NCI-H1930 (cell line): ENCODE measurements around the gene SERPINA5.

Source experiments
- DNase-seq, 2 experiments: peaks; one replicate each; lab custom pipeline; 2025; lab: John Stamatoyannopoulos, UW

SERPINA5 gene

DNA sequence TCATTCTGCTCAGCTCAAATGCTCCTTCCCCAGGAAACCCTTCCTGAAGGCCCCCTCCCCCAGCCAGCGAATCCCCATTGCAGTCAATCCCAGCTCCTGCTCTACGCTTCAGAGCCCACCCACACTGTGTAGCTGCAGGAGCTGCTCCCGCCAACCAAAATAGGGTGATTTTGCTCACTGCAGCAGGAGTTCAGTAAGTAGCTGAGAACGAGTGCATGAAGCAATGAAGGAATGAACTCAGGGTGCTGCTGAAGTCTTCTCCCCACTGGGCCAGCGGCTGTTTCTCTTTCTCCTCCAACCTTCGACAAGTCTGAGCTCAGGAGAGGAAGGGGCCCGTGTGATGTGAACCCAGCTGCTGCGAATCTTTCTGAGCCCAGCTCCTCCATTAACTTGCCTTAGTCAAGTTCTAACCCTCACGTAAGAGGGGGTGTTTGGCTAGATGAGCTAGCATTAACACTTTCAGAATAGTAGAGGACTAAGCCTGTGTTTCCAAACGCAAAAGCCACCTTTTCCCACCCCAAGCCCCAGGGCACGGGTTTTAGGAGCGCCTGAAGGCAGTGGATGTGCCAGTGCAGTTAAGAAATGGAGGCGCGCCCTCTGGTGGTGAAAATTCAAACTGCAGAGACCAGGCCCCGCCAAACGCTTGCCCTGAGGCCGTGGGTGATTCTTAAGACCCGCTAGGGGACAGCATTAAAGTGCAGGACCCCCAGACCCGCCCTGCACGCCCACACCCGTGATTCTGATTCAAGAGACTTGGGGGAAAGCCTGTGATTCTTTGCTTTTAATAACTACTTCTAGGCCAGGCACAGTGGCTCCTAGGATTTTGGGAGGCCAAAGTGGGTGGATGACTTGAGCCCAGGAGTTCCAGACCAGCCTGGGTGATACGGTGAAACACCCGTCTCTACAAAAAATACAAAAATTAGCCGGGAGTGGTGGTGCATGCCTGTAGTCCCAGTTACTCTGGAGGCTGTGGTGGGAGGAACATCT, 31.9 kb upstream of the SERPINA5 start:
- DNase-seq: peak in 1 of 2 experiments; percentile 33

DNA sequence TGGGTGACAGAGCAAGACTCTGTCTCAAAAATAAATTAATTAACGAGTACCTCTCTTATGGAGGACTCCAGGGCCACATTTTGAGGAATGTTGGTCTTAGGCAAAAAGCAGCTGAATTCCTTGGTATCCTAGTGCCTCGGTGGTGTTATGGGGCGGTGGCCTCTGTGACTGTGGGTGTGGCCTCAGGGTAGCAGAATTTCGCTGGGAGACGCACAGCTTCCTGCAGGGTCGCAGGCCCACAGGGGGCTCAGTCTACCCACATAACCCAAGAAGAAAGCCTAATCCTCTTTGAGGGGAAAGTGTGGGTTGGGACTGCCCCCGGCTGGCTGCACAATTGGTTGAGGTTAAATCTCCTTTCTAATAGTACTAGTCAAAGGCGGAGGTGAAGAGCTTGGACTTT, 31.2 kb upstream of the SERPINA5 start:
- DNase-seq: no peak

DNA sequence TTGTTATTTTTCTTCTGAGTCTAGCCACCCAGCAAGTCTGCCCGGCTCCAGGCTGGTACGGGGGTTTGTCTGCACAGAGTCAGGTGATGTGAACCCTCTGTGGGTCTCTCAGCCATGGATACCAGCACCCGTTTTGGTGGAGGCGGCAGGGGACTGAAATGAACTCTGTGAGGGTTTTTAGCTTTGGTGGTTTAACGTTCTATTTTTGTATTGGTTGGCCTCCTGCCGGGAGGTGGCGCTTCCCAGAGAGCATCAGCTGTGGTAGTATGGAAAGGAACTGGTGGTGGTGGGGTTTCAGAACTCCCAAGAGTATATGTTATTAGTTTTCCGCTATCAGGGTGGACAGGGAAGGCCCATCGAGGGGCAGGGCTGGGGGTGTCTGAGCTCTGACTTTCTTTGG, 25.2 kb upstream of the SERPINA5 start:
- no peak for DNase-seq

DNA sequence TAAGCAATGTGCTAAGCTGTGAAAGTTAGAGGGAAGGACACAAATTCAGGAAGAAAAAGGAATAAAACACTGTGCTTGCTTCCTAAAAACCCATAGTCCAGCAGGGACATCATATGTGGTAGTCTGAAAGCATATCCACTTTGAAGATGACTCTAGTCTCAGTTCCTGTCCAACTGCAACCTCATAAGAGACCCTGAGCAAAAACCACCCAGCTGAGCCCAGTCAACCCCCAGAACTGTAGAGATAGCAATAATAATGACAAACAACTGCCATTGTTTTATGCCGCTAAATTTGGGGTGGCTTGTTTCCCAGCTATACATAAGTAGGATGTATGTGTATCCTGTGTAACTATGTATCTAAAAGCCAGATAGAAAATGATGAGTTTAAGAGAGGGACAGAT, 23.9 kb upstream of the SERPINA5 start:
- DNase-seq: no peak

DNA sequence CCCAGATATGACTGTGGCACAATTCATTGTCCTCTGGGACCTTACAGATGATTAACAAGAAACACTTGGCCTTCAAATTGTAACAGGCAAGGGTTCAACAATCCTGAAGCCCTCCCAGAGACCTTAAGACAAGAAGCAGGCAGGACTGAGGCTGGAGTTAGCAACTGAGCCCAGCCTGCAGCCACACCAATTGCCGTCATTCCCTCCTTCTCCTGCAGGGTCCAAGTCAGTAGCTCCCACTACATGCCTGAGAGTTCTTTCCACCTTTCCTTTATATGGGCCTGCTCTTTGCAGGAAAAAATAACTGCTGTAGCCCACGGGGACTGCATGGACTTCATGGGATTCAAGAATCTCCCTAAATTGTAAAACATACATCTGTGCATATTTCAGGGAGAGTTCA, 22.4 kb upstream of the SERPINA5 start:
- DNase-seq: no peak

DNA sequence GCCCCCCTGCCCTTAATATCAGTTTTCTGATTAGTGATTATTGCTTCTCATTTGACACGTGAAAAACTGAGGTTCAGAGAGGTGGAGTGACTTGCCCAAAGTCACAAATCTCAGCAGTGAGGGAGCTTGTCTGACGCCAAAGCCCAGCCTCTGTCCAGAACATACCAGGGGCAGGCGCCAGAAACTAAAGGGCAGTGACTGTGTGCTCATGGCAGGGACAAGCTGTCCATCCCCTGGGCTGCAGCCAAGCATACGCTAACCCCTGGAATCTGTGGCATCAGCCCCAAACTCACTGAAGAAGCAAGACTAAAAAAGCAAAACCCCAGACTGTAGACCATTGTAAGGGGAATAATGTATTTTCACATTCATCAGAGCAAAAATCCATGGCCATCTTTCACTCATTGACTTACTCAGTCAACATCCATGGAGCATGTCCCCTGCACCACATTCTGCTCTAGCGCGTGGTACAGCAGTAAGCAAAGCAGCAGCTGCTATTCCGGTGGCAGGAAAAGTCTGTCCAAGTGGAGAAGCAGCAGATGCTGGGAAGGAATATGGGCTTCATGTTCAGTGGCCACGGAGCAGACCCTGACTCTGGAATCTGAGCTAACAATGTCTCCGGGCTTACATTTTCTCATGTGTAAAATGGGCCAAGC, 21.5 kb upstream of the SERPINA5 start:
- DNase-seq: no peak

DNA sequence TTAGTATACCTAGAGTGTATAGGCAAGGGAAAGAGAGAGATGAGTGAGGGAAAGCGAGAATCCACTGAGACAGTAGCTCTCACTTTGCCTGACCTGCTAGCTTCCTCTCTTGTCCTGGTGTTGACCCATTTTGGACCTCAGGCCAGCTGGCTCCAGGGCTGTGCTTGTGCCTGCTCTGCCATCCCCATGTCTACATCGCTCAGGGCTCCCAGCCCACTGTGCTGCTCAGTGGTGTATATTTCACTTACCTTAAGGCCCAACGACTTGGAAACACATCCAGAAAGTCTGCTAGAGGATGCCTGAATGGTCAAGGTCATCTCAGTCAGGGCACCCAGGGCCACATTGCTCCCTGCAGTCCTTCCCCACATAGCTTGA, 20.9 kb upstream of the SERPINA5 start:
- no peak for DNase-seq

DNA sequence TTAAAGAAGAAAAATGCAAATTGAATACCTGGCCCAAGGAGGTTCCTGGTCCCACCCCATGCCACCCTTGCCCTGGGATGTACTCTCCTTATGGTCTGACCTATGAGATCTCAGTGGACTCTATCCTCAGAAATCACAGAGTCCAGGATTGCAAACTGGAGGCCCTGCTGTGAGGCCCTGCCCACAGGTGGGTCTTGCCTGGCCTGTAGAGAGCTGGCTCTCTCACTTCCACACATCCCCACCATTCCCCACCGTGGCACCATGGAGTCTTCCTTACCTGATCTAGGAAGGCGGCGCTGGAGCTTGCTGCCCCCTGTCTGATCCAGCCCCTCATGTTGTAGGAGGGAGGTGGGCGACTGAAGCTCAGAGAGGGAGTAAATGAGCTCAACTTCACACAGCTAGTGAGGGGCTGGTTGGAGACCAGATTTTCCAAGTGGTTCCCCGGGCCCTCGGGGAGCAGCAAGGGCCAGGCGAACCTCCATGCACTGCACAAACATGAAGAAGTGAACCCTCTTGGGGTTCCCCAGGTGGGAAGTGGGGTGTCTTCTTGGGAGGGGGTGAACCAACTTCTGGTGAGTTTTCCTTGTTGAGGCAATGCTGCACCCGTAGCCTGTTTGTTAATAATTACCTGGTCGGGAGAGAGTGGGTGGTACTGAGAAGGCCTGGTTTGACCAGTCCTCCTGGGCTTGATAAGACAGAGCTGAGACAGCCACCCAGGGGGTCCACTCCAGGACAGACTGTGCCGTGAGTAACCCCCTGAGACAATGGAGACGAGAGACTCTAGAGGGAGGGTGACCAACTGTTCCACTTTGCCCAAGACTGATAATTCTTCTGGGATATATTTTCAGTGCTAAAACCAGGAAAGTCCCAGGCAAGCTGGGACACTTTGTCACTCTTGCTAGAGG, 20.2 kb upstream of the SERPINA5 start, which contains the start of gene SERPINA4:
Gene SERPINA4, plus strand, starts transcription at position 692 of the 905 bp plus-strand sequence. CDS start 2,041 bp downstream, outside the sequence.
- DNase-seq: no peak

DNA sequence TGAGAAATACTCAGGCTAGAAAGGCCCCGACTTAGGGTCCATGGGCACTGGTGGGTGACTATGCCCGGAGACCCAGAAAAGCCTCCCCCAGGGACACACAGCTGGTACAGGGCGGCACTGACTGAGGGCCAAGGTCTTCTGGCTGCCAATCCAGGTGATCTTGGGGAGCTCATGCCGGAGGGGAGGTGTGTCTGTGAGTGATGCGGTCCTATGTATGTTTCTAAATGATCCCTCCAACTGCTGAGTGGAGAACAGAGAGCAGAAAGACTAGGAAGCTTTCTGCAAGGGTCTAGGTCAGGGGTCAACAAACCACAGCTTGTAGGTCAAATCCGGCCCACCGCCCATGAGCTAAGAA, 19.6 kb upstream of the SERPINA5 start:
- DNase-seq: no peak

DNA sequence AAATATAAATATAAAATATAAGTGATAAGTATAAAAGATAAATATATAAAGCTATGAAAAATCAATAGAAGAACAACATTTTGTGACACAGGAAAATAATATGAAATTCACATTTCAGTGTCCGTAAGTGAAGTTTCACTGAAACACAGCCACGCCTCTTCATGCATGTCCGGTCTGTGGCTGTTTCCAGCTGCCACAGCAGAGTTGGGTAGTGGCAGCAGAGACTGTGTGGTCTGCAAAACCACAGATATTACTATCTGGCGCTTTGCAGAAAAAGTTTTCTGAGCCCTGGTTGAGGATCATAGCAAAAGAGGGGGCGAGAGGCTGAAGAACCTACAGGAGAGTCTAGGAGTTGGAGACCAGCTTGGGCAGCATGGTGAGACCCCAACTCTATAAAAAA, 19.2 kb upstream of the SERPINA5 start:
- no peak for DNase-seq

DNA sequence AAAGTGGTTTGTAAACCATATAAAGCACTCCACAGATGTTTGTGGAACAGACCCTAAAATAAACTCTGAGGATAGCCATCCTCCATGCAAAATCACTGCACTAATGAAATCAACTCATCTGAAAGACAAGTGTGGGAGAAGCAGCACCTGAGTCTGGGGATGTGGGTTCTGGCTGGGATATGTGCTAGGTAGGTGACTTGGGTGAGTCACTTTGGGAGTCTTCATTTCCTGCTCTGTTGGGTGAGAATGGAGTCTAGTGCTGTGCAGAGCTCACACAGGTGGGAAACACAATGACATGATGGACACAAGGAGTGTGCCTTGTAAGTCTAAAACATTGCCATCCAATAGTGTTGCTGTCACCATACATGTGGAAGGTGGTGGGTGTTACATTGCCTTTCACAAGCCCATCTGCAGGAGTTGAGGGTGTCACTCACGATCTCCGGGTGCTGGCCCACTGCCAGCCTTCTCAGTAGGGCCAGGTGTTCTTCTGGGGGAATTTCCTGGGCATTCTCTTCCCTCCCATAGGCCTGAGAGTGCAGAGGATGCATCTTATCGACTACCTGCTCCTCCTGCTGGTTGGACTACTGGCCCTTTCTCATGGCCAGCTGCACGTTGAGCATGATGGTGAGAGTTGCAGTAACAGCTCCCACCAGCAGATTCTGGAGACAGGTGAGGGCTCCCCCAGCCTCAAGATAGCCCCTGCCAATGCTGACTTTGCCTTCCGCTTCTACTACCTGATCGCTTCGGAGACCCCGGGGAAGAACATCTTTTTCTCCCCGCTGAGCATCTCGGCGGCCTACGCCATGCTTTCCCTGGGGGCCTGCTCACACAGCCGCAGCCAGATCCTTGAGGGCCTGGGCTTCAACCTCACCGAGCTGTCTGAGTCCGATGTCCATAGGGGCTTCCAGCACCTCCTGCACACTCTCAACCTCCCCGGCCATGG, 18.0 kb upstream of the SERPINA5 start:
- DNase-seq: no peak

DNA sequence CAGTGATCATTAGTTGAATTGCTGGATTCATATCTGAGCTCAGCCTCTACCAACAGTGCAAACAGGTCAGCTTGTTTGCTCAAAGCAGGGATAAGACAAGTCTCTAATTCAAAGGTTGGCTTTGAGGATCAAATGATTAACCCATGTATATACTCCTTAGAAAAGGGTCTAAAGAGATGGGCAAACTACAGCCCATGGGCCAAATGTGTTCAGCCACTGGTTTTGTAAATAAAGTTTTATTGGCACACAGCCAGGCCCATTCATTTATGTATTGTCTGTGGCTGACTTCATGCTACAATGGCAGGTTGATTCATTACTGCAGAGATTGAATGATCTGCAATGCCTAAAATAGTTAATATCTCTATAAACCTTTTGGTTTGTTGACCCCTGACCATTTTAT, 16.8 kb upstream of the SERPINA5 start:
- no peak for DNase-seq

DNA sequence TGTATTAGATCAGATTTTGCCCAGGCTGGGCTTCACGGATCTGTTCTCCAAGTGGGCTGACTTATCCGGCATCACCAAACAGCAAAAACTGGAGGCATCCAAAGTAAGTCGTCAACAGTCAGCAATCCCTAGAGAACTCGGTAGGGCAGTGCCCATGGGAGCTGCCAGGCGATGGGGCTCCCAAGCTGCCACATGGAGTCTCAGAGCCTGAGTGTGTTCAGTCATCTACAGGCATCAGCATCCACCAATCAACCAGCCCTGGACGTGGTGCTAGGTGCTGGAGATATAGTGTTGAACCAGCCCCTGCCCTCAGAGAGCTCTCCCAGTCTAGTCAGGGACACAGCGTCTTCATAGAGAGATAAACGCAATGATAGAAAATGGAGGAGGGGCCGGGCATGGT, 13.0 kb upstream of the SERPINA5 start:
- no peak for DNase-seq

DNA sequence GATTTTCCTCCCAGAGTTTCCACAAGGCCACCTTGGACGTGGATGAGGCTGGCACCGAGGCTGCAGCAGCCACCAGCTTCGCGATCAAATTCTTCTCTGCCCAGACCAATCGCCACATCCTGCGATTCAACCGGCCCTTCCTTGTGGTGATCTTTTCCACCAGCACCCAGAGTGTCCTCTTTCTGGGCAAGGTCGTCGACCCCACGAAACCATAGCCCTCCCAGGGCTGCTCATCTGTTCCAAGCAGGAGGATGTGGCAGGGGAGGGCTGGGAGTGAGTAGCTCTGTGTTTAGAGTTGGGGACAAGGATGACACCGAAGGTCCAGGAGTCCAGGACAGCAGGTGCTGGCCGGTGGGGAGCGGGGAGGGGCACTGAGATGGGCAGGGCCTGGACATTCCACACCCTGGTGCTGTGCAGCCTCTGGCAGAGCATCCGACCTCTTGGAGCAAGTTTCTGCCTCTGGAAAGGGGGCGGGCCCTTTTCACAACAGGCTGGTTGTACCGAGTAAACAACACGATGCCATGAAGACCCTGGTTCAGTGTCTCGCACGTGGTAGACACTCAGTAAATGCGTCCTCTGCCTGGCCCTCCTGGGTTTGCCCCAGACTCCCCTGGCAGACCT, 11.7 kb upstream of the SERPINA5 start:
- no peak for DNase-seq

DNA sequence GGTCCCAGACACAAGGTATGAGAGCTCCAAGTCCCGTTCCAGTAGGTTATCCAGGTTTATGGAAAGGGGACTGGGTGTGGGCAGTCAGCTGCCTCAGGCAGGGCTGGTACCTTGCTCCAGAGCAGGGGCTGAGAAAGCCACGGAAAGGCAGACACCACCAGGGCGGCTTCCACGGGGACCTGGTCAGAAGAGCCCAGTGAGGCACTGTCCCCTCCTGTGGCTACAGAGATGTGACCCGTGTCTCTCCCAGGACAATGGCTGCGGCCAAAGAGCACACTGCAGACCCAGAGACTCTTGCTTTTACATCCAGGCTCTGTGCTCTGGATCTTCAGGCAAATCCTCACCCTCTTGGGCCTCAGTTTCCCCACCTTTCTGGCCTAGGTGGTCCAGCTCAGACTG, 11.2 kb upstream of the SERPINA5 start:
- DNase-seq: no peak

DNA sequence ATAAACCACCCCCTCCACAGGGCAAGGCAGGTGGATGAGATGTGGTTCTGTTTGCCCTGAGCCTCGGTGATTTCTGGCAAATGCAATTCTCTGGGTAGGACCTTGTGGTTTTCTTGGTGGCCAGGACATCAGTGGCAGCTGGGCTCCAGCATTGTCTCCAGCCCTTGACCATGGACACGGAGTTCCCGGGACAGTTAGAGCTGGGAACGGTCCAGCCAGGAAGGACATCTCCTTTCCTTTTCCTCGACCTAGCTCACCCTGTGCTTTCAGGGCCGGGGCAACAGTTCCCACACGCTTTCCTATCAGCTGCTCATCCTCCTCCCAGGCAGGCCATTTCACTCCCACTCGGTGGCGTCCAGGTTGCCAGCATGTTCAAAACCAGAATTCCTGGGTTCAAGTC, 10.8 kb upstream of the SERPINA5 start:
- no peak for DNase-seq

DNA sequence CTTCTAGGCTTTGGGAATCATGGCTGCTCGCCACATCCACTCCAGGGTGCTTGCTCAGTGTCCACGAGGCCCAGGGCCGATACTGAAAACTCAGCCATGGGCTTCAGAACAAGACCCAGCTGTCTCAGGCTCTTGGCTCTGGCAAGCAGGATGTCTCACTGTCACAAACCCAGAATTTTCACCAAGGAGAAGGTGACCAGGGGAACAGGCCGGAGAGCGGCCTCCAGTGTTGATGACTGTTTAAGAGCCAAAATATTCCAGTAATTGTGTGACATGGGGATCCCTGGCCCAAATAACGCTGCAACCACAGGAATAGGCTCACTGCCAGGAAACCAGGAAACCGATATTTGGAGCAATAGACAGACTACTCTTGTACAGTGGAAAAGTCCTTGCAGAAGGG, 9.8 kb upstream of the SERPINA5 start:
- no peak for DNase-seq

DNA sequence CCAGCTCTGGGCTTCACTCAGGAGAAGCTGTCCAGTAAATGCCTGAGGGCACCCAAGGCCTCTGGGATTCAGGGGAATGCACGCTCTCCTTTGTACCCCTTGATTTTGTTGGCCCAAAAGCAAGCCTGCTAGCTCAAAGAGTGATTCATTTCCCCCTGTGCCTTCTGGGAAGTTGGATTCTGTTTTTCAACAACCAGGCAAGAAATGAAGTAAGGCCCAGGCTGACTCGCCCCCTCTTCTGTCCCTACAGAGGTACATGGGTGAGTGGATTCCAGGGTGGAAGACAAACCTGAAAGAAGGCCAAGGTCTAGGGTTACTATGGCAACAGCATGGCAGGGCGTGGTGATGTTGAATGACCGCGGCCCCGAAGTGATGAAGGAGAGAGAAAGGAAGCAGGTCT, 9.3 kb upstream of the SERPINA5 start:
- DNase-seq: no peak

DNA sequence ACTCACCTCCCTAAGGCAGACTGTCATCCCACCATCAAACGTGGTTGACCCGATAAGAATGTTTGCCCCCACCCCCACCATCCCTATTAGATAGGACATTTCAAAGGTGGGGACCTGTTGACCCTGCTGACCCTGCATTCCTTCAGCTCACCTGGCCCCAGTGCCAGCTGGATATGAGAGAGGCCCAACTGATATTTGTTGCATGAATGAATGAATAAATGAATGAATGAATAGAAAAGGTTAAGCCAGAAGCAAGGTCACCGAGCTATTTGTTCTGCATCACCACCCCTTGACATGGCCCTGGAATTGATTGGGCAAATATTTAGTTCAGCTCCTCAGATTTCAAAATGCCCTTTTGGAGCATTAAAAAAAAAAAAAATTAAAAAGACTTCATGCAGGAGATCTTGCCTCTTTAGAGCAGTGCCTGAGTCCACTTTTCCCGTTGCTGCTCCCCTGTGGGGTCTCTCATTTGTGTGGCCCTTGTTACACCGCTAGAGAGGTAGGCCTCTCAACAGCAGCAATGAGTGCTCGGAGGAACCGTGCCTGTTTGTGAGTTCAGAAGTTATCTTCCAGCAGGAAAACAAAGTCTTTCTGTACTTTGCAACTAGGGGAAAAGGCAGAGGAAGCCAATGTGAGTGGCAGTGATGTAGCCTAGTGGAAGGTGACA, 8.5 kb upstream of the SERPINA5 start:
- no peak for DNase-seq
